ENCODE data around the gene SEC14L2. TPM values are rescaled to one million over a fixed set of nuclear protein-coding genes. Genes with fewer than 3 reads are reported as not detected.
"Not testable (repeated sequence)": the region's sequence is repeated elsewhere in the genome, so short reads cannot be mapped to it uniquely, and the experiment has no call there.

SEC14L2 gene
- total RNA-seq, 4 donors from 2014 or later = 3.6 to 18.8 (median 13.3) TPM

- intact Hi-C loops (cut with DNase I; ENCODE audit: low total_unique reads) = no loop called here
- TF ChIP-seq, protein P1, sequence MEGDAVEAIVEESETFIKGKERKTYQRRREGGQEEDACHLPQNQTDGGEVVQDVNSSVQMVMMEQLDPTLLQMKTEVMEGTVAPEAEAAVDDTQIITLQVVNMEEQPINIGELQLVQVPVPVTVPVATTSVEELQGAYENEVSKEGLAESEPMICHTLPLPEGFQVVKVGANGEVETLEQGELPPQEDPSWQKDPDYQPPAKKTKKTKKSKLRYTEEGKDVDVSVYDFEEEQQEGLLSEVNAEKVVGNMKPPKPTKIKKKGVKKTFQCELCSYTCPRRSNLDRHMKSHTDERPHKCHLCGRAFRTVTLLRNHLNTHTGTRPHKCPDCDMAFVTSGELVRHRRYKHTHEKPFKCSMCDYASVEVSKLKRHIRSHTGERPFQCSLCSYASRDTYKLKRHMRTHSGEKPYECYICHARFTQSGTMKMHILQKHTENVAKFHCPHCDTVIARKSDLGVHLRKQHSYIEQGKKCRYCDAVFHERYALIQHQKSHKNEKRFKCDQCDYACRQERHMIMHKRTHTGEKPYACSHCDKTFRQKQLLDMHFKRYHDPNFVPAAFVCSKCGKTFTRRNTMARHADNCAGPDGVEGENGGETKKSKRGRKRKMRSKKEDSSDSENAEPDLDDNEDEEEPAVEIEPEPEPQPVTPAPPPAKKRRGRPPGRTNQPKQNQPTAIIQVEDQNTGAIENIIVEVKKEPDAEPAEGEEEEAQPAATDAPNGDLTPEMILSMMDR (IDR thresholded peaks at IDR 0.05) = no peak
- no peak for TF ChIP-seq POLR2A (IDR thresholded peaks at IDR 0.05)
- DNase-seq (ENCODE audit: low spot score in 2 of 2) = no peak
- no peak overlapping the region for H3K4me3 ChIP-seq (ENCODE audit: low read depth, poor library complexity, severe bottlenecking)
- WGBS, 2 donors = 71 to 73% methylated on average over 5 of the region's 5 CpGs
These were observed 5.4 kb downstream of the SEC14L2 start for GRCh38 chr22:30402028-30402765.

DNA sequence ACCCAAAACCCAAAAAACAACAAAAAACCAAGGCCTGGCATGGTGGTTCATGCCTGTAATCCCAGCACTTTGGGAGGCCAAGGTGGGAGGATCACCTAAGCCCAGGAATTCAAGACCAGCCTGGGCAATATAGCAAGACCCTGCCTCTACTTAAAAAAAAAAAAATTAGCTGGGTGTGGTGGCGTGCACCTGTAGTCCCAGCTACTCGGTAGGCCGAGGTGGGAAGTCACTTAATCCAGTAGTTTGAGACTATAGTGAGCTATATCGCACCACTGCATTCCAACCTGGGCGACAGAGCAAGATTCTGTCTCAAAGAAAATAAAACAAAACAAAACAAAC lies 5.9 kb downstream of the SEC14L2 start:
- DNase-seq (ENCODE audit: low spot score in 2 of 2); H3K4me3 ChIP-seq (ENCODE audit: low read depth, poor library complexity, severe bottlenecking); intact Hi-C loops (cut with DNase I; ENCODE audit: low total_unique reads): not testable (repeated sequence)
- WGBS, 2 donors = 96 to 98% methylated on average over 5 of the region's 5 CpGs

GRCh38 chr22:30404307-30404706 lies 7.5 kb downstream of the SEC14L2 start:
- TF ChIP-seq, protein P1 (IDR thresholded peaks at IDR 0.05) = no peak
- no peak for TF ChIP-seq POLR2A (IDR thresholded peaks at IDR 0.05)
- WGBS, 2 donors = 74 to 80% methylated on average over 6 of the region's 6 CpGs
- intact Hi-C loops (cut with DNase I; ENCODE audit: low total_unique reads) = no loop called here
- H3K4me3 ChIP-seq (ENCODE audit: low read depth, poor library complexity, severe bottlenecking) = no peak overlapping the region
- DNase-seq (ENCODE audit: low spot score in 2 of 2) = no peak

DNA sequence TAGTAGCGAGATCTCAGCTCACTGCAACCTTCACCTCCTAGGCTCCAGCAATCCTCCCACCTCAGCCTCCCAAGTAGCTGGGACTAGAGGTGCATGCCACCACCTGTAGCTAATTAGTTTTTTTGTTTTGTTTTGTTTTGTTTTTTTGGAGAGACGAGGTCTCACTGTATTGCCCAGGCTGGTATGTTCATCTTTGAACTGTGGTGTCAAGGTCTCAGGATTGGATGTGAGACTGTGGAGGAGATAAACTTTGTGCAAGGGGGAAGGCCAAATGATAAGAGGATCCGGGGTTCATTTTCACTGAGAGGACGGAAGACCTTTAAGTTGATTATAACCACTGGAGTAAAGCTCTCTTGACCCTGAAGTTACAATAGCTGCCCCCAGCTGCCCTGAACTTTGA lies 8.9 kb downstream of the SEC14L2 start:
- DNase-seq (ENCODE audit: low spot score in 2 of 2) = no peak
- 66 to 70% methylated on average over 4 of the region's 4 CpGs for WGBS, 2 donors
- intact Hi-C loops (cut with DNase I; ENCODE audit: low total_unique reads) = no loop called here
- no peak for TF ChIP-seq POLR2A (IDR thresholded peaks at IDR 0.05)
- TF ChIP-seq, protein P1 (IDR thresholded peaks at IDR 0.05) = no peak
- no peak overlapping the region for H3K4me3 ChIP-seq (ENCODE audit: low read depth, poor library complexity, severe bottlenecking)

DNA sequence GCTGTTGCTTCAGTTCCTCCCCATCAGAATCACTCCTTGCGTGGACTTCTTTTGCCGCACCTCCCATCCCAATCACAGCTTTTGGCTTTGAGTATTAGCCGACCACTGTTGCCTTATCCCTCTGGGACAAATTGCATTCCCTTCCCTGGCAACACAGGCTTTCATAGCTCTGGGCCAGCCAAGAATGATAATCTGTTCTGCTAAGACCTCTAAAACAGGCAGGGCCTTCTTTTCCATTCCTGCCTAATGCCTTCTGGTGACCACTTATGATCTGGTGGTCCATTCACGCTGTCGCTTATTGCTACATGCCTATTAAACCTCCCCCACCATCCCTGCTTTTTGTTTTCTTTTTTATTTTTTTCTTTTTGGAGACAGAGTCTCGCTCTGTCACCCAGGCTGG lies 9.6 kb downstream of the SEC14L2 start:
- intact Hi-C loops (cut with DNase I; ENCODE audit: low total_unique reads) = no loop called here
- no peak overlapping the region for H3K4me3 ChIP-seq (ENCODE audit: low read depth, poor library complexity, severe bottlenecking)
- 87 to 94% methylated on average over 6 of the region's 6 CpGs for WGBS, 2 donors
- DNase-seq (ENCODE audit: low spot score in 2 of 2) = no peak
- TF ChIP-seq, protein P1 (IDR thresholded peaks at IDR 0.05) = no peak
- TF ChIP-seq POLR2A (IDR thresholded peaks at IDR 0.05) = no peak

DNA sequence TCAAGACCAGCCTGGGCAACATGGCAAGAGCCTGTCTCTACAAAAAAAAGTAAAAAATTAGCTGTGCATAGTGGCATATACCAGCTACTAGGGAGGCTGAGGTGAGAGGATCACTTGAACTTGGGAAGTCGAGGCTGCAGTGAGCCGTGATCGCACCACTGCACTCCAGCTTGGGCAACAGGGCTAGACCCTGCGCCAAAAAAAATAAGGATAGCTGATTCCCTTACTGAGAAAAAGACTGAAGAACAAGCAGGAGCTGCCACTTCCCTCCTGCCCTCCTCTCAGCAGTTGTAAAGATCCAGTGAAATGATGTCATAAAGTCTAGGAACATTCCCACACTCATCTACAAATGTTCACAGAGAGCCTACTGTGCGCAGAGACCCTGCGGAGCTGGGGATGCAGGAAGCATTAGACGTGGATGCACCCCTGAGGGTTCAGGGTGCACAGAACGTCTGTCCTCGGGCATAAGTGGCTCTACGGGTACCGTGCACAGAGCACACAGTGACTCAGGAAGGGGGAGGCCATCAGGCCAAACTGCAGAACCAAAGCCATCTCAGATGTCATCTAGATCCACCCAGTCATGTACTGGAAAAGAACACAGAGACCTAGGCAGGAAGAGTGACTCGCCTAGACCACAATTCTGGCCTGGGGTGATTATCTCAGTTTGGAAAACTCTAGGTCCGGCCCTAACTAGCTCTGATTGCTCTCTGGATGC lies 11.7 kb downstream of the SEC14L2 start:
- TF ChIP-seq, protein P1 (IDR thresholded peaks at IDR 0.05) = no peak
- no peak for TF ChIP-seq POLR2A (IDR thresholded peaks at IDR 0.05)
- intact Hi-C loops (cut with DNase I; ENCODE audit: low total_unique reads) = no loop called here
- 74 to 78% methylated on average over 13 of the region's 13 CpGs for WGBS, 2 donors
- no peak overlapping the region for H3K4me3 ChIP-seq (ENCODE audit: low read depth, poor library complexity, severe bottlenecking)
- no peak for DNase-seq (ENCODE audit: low spot score in 2 of 2)

Measured in lower leg skin (tissue), 4 donors.